ENCODE results near the gene EIF4EBP2. TPM values are rescaled to one million over a fixed set of nuclear protein-coding genes. Genes with fewer than 3 reads are reported as not detected.

The EIF4EBP2 gene
- total and polyA plus RNA-seq, 2 of the 13 experiments (the other 11 are each of a cell fraction or from before 2014, with no cell fraction given) = 16.9 to 22.0 TPM

DNA sequence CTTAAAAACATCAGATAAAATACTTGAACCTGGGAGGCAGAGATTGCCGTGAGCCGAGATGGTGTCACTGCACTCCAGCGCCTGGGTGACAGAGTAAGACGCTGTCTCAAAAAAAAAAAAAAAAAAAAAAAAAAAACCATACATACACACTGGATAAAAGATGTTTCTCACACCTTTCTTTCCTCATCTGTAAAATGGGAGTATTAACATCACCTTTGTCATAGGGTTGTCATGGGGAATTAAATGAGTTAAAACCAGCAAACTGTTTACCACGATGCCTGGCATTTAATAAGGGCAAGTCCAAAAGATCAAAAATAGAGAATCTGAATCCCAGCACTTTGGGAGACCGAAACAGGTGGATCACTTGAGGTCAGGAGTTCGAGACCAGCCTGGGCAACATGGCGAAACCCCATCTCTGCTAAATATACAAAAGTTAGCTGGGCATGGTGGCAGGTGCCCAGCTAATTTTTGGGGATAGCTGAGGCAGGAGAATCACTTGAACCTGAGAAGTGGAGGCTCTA, 34.4 kb upstream of the EIF4EBP2 start:
- H3K27me3 ChIP-seq (ENCODE audit: control insufficient read depth in 1 of 2, insufficient read depth in 2 of 2, low read length in 2 of 2) = no peaks in the 10 kb centered on the region
- H3K4me3 ChIP-seq (replicated peaks in 1 of 3; ENCODE audit: insufficient read depth in 1 of 3, low read depth in 2 of 3, low read length in 3 of 3) = no peak overlapping the region
- ATAC-seq (no peak), DNase-seq (ENCODE audit: low spot score) (no peak), FAIRE-seq (no peak)
- no peak overlapping the region for H2AFZ ChIP-seq (ENCODE audit: low read length)
- H3K9me3 ChIP-seq (ENCODE audit: low read length) = no peaks in the 10 kb centered on the region
- ChIA-PET CTCF (ENCODE audit: low intra/inter-chr PET ratio, low total read pairs) (interaction anchor here (1.6 kb wide), 1 partner anchor 148 kb away, joined by 3 read pairs; no protein-coding TSS in a partner anchor), POLR2A (interaction anchor here (0.6 to 2.4 kb wide), 4 partner anchors 36 to 148 kb away, joined by 3 to 10 read pairs (median 6); partner anchors contain the start of gene PPA1)
- 42% methylated on average over 8 of the region's 8 CpGs for WGBS (ENCODE audit: low lambda C conversion rate)
- intact Hi-C loops (cut with micrococcal nuclease; ENCODE audit: unreplicated experiment) = no loop called here
- H4K20me1 ChIP-seq (ENCODE audit: insufficient read depth, low read length) = no peaks in the 10 kb centered on the region
- peak overlapping the region; percentile 44 for H3K4me2 ChIP-seq (ENCODE audit: low read depth, low read length)
- peaks cover 37% of the 10 kb centered on the region for H3K4me1 ChIP-seq (ENCODE audit: insufficient read depth, low read length)
- H3K27ac ChIP-seq (ENCODE audit: extremely low read length, insufficient read depth, low read length) = peak overlapping the region; percentile 34
- TF ChIP-seq ATF1 (CRISPR knock-in tag; IDR thresholded peaks at IDR 0.05) (no peak), ZNF501 (CRISPR knock-in tag; IDR thresholded peaks at IDR 0.05) (no peak), NCOR1 (IDR thresholded peaks at IDR 0.05; ENCODE audit: borderline replicate concordance, low read length) (peak; percentile 10; the same call in 1 of the 2 replicates), ZNF629 (CRISPR knock-in tag; conservative IDR thresholded peaks at IDR 0.05) (peak; percentile 85), CCAR2 (optimal IDR thresholded peaks at IDR 0.05; ENCODE audit: low read depth, low read length) (no peak), NR2C2 (CRISPR knock-in tag; IDR thresholded peaks at IDR 0.05; ENCODE audit: borderline replicate concordance) (peak; percentile 1; the same call in 1 of the 2 replicates)
- TF ChIP-seq, protein P1, sequence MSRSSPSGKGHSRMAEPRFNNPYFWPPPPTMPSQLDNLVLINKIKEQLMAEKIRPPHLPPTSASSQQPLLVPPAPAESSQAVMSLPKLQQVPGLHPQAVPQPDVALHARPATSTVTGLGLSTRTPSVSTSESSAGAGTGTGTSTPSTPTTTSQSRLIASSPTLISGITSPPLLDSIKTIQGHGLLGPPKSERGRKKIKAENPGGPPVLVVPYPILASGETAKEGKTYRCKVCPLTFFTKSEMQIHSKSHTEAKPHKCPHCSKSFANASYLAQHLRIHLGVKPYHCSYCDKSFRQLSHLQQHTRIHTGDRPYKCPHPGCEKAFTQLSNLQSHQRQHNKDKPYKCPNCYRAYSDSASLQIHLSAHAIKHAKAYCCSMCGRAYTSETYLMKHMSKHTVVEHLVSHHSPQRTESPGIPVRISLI (CRISPR knock-in tag; IDR thresholded peaks at IDR 0.05; ENCODE audit: borderline replicate concordance) = 0 out of 2 replicates have a peak, but pooled peaks have one; percentile 35
- no peaks in the 10 kb centered on the region for H3K79me2 ChIP-seq (ENCODE audit: insufficient read depth, low read length)
- H3K9ac ChIP-seq (ENCODE audit: insufficient read depth, low read depth, low read length) = no peak overlapping the region
- no peaks in the 10 kb centered on the region for H3K36me3 ChIP-seq (replicated peaks in 1 of 2; ENCODE audit: control insufficient read depth in 1 of 2, insufficient read depth in 2 of 2, low read length in 2 of 2)
- in situ Hi-C loops (cut with HindIII; ENCODE audit: extremely low pct_ligation_motif_present, low pct_unique_long_range_greater_than_20kb) = no loop called here
- BruUV-seq (replicated peaks) = no TSS peak
